Endothelial cell of umbilical vein (primary cell): ENCODE data around the gene CLCNKA. TPM values are rescaled to one million over a fixed set of nuclear protein-coding genes. Genes with fewer than 3 reads are reported as not detected.

Experiments
- BruUV-seq: library from RNA; stranded (reverse); fragments of 400-500 nt; replicated peaks from 2 replicates; lab custom pipeline; 2021; lab: Mats Ljungman, UMichigan
- CTCF ChIA-PET: fragments of 300-600, 350-600 bp; sonication (Branson Sonifier 250); formaldehyde crosslinking; loops from one replicate; lab custom pipeline; 2021; ENCODE audit warnings: antibody characterized with exemption, inconsistent platforms; lab: Charles Lee
- POLR2A ChIA-PET: fragments of 300-600, 350-600 bp; sonication (Branson Sonifier 250); formaldehyde crosslinking; loops from one replicate; lab custom pipeline; 2021; ENCODE audit warnings: antibody characterized with exemption, inconsistent platforms; lab: Charles Lee
- DNase-seq: peaks from one replicate; pipeline ENCODE4 v3.0.0-alpha.2; 2011; ENCODE audit warnings: low read depth, low spot score
- FAIRE-seq: peaks from 2 replicates; lab custom pipeline; 2011; peaks lifted over from hg19 to GRCh38; lab: Jason Lieb, UNC
- H2AFZ ChIP-seq: 2 replicates; pipeline ENCODE4 v1.6.0; 2012; ENCODE audit warnings: low read depth, low read length, control low read depth, inconsistent platforms
- H3K27ac ChIP-seq: 2 replicates; pipeline ENCODE4 v1.5.1; 2011; ENCODE audit warnings: low read depth, mild to moderate bottlenecking, control low read depth, low read length, moderate library complexity; ENCODE audit not compliant: insufficient read depth
- H3K27me3 ChIP-seq, 2 experiments: 2 replicates each; pipeline versions ENCODE4 v1.6.0 to v1.6.1; 2011; ENCODE audit warnings: low read length in 2 of 2, mixed read lengths in 1 of 2; ENCODE audit not compliant: control insufficient read depth in 2 of 2, insufficient read depth in 2 of 2
- H3K36me3 ChIP-seq, 2 experiments: 2 replicates in 1 of 2; 3 replicates in 1 of 2; pipeline ENCODE4 v1.5.1; 2011; ENCODE audit warnings: low read length in 2 of 2, mild to moderate bottlenecking in 1 of 2, moderate library complexity in 1 of 2; ENCODE audit not compliant: control insufficient read depth in 2 of 2, insufficient read depth in 2 of 2; ENCODE audit errors: extremely low read depth in 1 of 2
- H3K4me1 ChIP-seq: 3 replicates; pipeline ENCODE4 v1.5.1; 2011; ENCODE audit warnings: mild to moderate bottlenecking, low read length; ENCODE audit not compliant: control insufficient read depth, insufficient read depth; ENCODE audit errors: extremely low read depth
- H3K4me2 ChIP-seq: 2 replicates; pipeline ENCODE4 v1.6.1; 2011; ENCODE audit warnings: low read length, control low read depth, mixed read lengths; ENCODE audit not compliant: insufficient read depth
- H3K4me3 ChIP-seq, 3 experiments: fragments of 200-600 bp in 1 of 3; sonication (generic), shearing (Covaris generic) in 1 of 3; replicated peaks in 1 of 3; 2 replicates each; pipeline ENCODE4 v1.5.1; 2011 to 2016; ENCODE audit warnings: control low read depth in 3 of 3, low read length in 3 of 3, mild to moderate bottlenecking in 2 of 3, inconsistent platforms in 1 of 3, low read depth in 1 of 3, moderate library complexity in 1 of 3; ENCODE audit not compliant: insufficient read depth in 1 of 3
- H3K79me2 ChIP-seq: 2 replicates; pipeline ENCODE4 v1.6.0; 2012; ENCODE audit warnings: low read length, inconsistent platforms; ENCODE audit not compliant: control insufficient read depth, insufficient read depth
- H3K9ac ChIP-seq: replicated peaks from 2 replicates; pipeline ENCODE3; 2011; ENCODE audit warnings: low read length, control low read depth; ENCODE audit not compliant: insufficient read depth; ENCODE audit errors: extremely low read depth
- H3K9me1 ChIP-seq: replicated peaks from 3 replicates; pipeline ENCODE4 v1.6.0; 2011; ENCODE audit warnings: mild to moderate bottlenecking, low read length; ENCODE audit not compliant: control insufficient read depth, insufficient read depth; ENCODE audit errors: extremely low read depth
- H3K9me3 ChIP-seq: replicated peaks from 2 replicates; pipeline ENCODE4 v1.5.1; 2012; ENCODE audit warnings: low read length, inconsistent platforms; ENCODE audit not compliant: control insufficient read depth, insufficient read depth
- H4K20me1 ChIP-seq: replicated peaks from 2 replicates; pipeline ENCODE3; 2011; ENCODE audit warnings: mild to moderate bottlenecking, low read length; ENCODE audit not compliant: control insufficient read depth, insufficient read depth; ENCODE audit errors: extremely low read depth
- CTCF ChIP-seq, 2 donors: IDR thresholded peaks; 1 replicate in 1 of 2; 2 replicates in 1 of 2; pipeline ENCODE4 v1.5.1; 2011; ENCODE audit warnings: low read length in 2 of 2, mild to moderate bottlenecking in 2 of 2, moderate library complexity in 2 of 2, control low read depth in 1 of 2, inconsistent platforms in 1 of 2, low read depth in 1 of 2; ENCODE audit not compliant: insufficient read depth in 1 of 2; ENCODE audit errors: extremely low read depth in 1 of 2
- EZH2 ChIP-seq: IDR thresholded peaks from 2 replicates; pipeline ENCODE4 v1.6.1; 2012; ENCODE audit warnings: borderline replicate concordance, low read depth, mild to moderate bottlenecking, moderate library complexity, low read length, inconsistent platforms; ENCODE audit not compliant: severe bottlenecking
- FOS ChIP-seq: IDR thresholded peaks from 2 replicates; pipeline ENCODE4 v1.6.1; 2011; ENCODE audit warnings: mild to moderate bottlenecking, low read length, moderate library complexity, borderline replicate concordance; ENCODE audit not compliant: insufficient read depth
- GATA2 ChIP-seq: IDR thresholded peaks from 2 replicates; pipeline ENCODE4 v1.7.0; 2011; ENCODE audit warnings: low read depth, mild to moderate bottlenecking, moderate library complexity, mixed read lengths, low read length; ENCODE audit not compliant: insufficient read length, insufficient read depth
- JUN ChIP-seq: IDR thresholded peaks from 2 replicates; pipeline ENCODE4 v1.6.1; 2011; ENCODE audit warnings: borderline replicate concordance, low read depth; ENCODE audit not compliant: insufficient read length, insufficient read depth
- MAX ChIP-seq: IDR thresholded peaks from 2 replicates; pipeline ENCODE4 v1.6.1; 2011; ENCODE audit not compliant: insufficient read depth, insufficient read length
- MYC ChIP-seq: IDR thresholded peaks from one replicate; pipeline ENCODE4 v1.6.1; 2011; ENCODE audit warnings: mild to moderate bottlenecking, low read depth, low read length
- POLR2A ChIP-seq: IDR thresholded peaks from 2 replicates; pipeline ENCODE4 v1.6.1; 2012; ENCODE audit warnings: low read depth, mild to moderate bottlenecking, control low read depth, low read length
- POLR2AphosphoS5 ChIP-seq: IDR thresholded peaks from 2 replicates; pipeline ENCODE4 v1.6.1; 2012; ENCODE audit warnings: low read depth, mild to moderate bottlenecking, control low read depth, low read length, moderate library complexity; ENCODE audit not compliant: insufficient read depth
- dilution Hi-C: fragments of 300-500 bp; cut with MboI; formaldehyde crosslinking; loops from one replicate; pipeline ENCODE4 v1.15.0; 2019; ENCODE audit warnings: low sequenced_read_pairs; ENCODE audit not compliant: extremely low pct_ligation_motif_present
- intact Hi-C: fragments of 100-400 bp; cut with micrococcal nuclease; formaldehyde crosslinking; loops from one replicate; pipeline ENCODE4 v1.10.0; 2022
- polyA plus RNA-seq, 4 experiments: library from polyadenylated mRNA; depleted of rRNA in 3 of 4; stranded (reverse) in 3 of 4; unstranded in 1 of 4; fragments of >200 nt; gene quantifications; 2 replicates each; pipeline versions ENCODE4 v1.2.1 to v1.2.3, GENCODE V29; 2011 to 2012; ENCODE audit warnings: missing spikeins in 1 of 4
- total RNA-seq: library from RNA; stranded (reverse); gene quantifications from 2 replicates; pipeline ENCODE4 v1.2.3, GENCODE V29; 2021

Gene CLCNKA
- total and polyA plus RNA-seq, 2 donors (not counting 3 experiments of a cell fraction or from before 2014, with no cell fraction given), result not detected

GRCh38 chr1:15992582-15993500 is 29.0 kb upstream of the CLCNKA start:
- Histone ChIP-seq H3K9ac (no peak overlapping the region), H3K79me2 (no peaks in the 10 kb centered on the region), H3K27ac (no peak overlapping the region), H3K4me1 (no peaks in the 10 kb centered on the region), H4K20me1 (no peaks in the 10 kb centered on the region), H3K9me3 (no peaks in the 10 kb centered on the region), H3K9me1 (no peaks in the 10 kb centered on the region), H3K27me3 (no peaks in the 10 kb centered on the region), H3K4me3 (no peak overlapping the region), H2AFZ (no peak overlapping the region), H3K36me3 (no peaks in the 10 kb centered on the region), H3K4me2 (no peak overlapping the region)
- FAIRE-seq (no peak), DNase-seq (no peak)
- CTCF ChIA-PET, result interaction anchor here (0.9 to 2.9 kb wide), 2 partner anchors 189 to 201 kb away, joined by 4 to 13 read pairs; no protein-coding TSS in a partner anchor
- intact Hi-C loops, result no loop called here
- TF ChIP-seq JUN, result no peak
- TF ChIP-seq GATA2, result no peak
- TF ChIP-seq POLR2A, result no peak
- no peak for TF ChIP-seq MYC
- TF ChIP-seq MAX, result no peak
- no peak for TF ChIP-seq POLR2AphosphoS5
- TF ChIP-seq CTCF (IDR thresholded peaks at IDR 0.05; ENCODE audit: extremely low read depth in 1 of 2, insufficient read depth in 1 of 2, low read depth in 1 of 2, low read length in 2 of 2), result no peak
- no peak for TF ChIP-seq FOS
- TF ChIP-seq EZH2, result no peak
- POLR2A ChIA-PET, result no interaction called here
- no TSS peak for BruUV-seq
- dilution Hi-C loops, result no loop called here
